Activated CD8-positive, alpha-beta memory T cell treated with anti-CD3 and anti-CD28 coated beads for 1 hour (primary cell): ENCODE measurements around the gene PLA2G4A.
"Not testable (repeated sequence)": the region's sequence is repeated elsewhere in the genome, so short reads cannot be mapped to it uniquely, and the experiment has no call there.

Source experiments
- DNase-seq, 2 donors: peaks; one replicate each; pipeline ENCODE4 v3.0.0-alpha.2; 2020; ENCODE audit warnings: low read depth in 1 of 2; ENCODE audit errors: extremely low read depth in 1 of 2

The PLA2G4A gene

DNA sequence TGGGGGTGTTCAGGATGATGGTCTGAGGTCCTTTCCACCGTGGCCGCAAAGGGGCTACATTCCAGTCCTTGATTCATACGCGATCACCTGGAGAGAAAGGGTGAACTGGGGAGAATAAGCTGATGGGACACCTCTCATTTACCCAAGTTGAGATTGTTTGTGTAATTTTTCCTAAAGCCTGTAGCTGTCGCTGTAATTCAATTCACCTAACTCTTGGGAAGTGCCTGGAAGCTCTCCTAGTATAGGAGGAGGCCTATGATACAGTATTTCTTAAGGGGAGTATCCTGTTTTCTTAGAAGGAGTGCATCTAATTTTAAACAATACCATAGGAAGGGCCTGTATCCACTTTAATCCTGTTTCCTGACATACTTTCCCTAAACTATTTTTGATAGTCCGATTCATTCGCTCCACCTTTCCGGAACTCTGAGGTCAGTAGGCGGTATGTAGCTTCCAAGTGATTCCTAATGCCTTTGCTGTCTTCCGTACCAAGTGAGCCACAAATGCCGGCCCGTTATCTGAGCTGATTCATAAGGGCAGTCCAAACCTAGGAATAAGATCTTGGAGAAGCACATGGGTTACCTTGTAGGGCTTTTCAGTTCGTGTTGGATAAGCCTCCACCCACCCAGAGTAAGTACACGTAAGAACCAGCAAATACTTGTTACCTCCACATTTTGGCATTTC, 88.5 kb downstream of the PLA2G4A start:
- DNase-seq, result not testable (repeated sequence)

DNA sequence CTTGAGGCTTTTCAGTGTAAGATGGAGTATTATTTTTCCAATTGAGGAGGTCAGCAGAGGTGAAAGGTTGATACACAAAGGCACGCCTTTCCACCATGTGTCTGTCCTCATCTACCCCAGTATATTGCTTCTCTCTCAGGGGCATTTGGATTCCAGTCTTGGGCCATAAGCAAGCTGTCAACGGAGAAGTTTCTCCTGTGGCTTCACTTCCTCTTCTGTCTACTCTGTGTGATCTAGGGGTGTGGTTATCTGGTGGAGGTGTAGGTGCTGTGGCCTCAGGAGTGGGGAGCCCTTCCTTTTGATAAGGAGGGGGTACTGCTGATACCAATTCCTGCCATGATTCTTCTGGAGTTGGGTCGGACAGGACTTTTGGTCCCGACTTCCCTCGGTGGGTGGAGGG, 92.6 kb downstream of the PLA2G4A start:
- DNase-seq, result not testable (repeated sequence)

DNA sequence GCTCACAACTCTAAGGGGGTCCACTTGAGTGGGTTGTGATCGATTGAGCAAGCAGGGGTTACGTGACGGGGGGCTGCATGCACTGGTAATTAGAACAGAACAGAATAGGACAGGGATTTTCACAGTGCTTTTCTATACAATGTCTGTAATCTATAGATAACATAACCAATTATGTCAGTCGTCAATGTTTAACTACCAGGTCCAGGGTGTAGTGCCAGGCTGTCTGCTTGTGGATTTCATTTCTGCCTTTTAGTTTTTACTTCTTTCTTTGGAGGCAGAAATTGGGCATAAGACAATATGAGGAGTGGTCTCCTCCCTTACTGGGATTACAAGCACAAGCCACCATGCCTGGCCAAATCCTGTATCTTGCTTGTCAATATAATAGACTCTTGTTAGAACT, 94.1 kb downstream of the PLA2G4A start:
- DNase-seq, result not testable (repeated sequence)

DNA sequence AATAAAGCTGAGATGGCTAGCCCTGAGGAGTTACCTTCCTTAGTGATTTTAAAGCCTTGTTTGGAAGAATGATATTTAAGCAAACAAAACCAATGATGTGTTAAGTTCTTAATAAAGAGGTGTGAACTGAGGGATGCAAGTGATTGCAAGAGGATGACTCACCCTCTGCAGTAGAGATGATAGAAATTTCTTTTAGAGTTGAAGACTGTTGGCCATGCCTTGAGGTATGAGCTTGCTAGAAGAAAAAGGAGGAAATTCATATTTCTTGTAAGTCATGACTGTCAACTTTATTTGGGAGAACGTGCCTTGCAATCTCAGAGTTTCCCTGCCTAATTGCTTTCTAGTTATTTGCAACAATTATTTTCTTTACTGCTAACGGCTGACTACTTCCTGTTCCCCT, 94.7 kb downstream of the PLA2G4A start:
- DNase-seq, result no peak

DNA sequence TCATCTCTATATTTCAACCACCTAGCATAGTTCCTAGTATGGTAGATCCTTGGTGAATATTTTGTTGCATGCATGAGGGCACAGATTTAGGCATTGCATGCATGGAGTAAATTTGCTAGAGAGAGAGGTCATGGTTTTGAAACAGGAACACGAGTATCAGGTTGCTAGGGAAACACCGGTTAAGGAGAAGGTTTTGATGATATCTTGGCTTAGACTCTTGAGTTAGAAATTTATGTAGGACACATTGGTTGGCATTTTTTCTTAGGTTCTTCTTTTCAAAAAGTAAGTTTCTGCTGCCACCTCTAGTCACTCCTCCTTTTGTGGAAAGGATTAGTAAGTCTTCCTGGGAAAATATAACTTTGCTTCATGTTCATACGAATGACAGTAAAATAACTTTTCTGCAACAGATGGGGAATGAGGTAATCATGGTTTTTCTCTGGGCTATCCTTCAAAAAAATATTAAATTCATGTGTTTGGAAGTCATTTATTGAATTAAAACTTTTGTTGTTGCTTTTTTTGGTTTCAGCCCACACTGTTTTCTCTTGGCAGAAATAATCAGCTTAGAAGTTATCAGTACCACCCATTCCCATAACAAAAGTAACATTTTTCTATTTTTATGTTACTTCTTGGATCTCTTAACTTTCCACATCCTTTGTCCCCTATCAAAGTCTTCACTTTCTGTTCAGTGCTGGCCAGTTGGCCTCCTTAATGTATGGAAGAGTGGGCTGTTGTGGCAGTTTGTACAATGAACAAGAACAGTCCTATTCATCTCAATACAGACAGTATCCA, 97.3 kb downstream of the PLA2G4A start:
- DNase-seq, result no peak

DNA sequence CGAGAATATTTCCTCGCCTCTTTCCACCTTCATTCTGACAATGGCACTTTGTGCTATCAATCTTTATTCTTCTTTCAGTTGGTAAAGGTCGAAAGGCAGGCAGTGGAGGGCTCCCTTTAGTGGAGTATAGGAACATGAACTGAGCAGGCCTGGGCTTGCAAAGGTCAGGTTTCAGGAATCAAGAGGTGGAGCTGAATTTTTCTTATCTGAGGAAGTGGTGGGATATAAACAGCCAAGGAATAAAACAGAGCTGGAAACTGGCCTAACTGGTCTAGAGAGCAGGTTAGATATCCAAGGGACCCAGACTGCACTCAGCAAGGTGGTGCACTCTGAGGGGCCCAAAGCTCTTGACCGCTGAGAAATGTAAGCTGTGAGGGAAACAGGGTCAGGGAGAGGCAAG, 99.1 kb downstream of the PLA2G4A start:
- DNase-seq, result no peak

DNA sequence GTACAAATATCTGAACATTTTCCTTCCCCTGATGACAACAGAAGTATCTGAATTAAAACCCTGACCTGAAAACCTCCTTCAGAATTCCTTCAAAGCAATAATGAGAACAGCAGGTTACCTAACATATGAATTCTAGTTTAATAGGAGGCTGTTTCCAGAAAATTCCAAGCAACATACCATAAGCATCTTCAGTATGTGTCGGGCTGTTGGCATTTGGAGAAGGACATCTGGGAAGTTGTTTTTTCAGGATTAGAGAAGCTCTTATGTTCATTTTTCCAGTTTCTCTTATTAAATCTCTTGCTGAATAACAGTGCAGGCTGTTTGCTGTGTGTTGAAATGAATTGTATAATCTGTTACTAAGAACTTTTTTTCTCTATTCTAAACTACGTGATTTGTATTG, 101.5 kb downstream of the PLA2G4A start:
- DNase-seq, result no peak

DNA sequence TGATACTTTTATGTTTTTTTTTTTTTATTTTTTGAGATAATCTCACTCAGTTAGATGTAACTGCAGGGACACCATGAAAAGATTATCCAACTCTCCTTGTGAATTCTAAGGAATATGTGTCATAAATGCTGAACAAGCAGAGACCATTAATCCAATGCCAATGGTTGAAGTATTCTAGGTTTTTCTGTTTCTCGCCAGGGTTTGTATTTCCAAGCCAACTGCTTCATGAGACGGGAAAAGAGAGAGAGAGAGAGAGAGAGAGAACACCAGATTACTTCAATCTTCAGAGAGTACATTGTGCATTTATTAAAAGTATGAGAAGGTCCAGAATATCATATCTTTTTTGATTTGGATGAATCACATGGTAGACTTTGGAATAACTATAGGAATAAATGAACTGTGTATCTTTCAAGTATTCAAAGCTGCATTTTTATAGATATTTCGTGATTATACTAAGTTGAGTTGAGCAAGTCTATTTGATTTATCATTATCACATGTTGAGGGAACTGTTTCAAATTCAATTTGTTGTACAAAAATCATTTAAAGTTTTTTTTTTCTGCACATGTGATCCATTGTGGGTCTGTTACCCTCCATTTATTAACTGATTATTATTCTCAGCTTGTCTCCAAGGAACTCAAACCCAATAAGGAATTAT, 108.4 kb downstream of the PLA2G4A start:
- no peak for DNase-seq

DNA sequence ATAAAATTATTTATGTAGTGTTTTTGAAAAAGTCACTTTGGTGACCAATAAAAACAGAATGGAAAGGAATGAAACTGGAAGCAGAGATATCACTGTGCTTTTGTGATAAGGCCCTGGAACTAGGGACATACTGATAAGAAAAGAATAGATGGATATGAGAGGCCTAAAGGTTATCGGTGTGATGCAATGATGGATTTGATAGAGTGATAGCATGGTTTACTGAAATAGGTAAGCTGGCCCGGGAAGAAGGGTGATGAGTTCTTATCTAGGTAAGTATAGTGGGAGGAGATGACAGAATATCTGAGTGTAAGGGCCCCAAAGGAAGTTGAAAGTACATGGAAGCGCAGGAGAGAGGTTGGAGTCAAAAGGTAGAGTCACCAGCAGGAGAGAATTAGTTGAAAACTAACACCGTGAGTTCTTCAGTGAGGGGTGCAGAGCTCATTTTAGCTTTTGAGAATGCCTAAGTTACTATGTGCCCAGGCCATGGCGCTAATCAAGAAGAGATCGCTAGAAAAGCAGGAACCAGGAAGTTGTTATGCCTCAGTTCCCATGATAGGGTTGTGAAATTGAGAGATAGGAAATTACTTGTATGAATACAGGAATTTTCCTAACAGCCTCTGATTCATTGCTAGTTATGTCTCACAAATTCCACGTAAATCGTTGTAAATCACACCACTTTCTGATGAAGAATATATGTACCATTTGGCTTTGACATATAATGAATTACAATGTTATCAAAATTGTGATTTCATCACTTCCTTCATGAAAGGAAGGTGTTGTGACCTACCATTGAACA, 115.3 kb downstream of the PLA2G4A start:
- DNase-seq, result no peak

DNA sequence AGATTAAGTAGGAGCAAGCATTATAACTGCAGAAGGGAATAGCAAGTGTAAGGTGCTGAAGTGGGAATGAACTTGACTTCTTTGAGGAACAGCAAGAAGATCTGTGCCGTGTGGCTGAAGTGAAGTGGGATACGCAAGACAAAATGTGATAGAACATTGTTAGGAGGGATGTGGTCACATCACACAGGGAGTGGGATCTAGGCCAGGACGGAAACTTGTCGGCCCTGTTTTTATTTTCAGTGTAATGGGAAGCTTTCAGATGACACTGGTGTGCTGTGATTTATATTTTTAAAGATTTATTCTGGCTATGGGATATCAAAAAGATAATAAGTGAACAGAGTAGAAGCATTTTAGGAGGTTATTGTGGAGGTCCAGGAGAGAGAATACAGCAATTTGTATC, 116.4 kb downstream of the PLA2G4A start:
- DNase-seq, result no peak

DNA sequence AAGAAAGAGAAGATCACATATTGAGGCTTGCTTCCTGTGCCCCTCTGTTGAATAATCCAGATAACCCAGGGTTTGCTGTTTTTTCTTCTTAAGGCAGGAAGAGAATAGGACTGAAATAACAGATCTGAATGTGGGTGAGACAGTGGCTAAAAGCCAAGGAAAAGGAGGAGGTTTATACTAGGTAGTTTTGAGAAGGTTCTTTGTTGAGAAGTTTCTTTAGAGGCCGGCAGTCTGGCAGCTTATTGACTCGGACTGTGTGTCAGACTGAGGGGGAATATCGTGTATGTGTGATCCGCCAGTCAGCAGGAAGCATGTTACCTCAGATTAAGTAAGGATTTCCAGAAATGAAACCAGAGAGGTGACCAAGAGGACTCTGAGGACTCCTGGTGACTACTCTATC, 119.8 kb downstream of the PLA2G4A start:
- no peak for DNase-seq

DNA sequence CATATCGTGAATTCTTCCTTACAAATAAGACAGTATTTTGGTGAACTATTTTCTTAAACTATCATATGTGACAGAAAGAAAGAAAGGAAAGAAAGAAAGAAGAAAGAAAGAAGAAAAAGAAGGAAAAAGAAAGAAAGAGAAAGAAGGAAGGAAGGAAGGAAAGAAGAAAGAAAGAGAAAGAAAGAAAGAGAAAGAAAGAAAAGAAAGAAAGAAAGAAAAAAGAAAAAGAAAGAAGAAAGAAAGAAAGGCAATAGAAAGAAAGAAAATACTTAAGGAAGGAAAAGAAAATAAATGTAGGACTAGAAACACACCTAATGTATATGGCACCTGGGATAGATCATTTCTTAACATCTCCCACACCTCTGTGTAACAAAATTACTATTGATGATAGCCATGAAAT, 120.4 kb downstream of the PLA2G4A start:
- DNase-seq, result no peak

DNA sequence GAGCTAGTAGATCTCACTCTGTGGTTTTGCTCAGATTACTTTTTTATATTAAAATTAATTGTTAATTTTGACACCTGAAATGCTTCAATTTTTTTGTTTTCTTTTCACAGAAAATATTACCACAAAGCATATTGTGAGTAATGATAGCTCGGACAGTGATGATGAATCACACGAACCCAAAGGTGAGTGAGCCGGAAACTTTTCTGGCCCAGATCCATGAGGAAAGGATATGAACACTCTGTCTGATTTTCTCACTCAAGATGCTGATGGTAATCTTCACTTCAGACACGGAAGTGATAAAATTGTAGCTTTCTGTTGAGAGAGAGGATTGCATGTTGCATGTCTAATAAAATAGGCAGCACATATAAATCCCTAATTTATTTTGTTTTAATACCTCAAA, 121.8 kb downstream of the PLA2G4A start:
- DNase-seq, result no peak

DNA sequence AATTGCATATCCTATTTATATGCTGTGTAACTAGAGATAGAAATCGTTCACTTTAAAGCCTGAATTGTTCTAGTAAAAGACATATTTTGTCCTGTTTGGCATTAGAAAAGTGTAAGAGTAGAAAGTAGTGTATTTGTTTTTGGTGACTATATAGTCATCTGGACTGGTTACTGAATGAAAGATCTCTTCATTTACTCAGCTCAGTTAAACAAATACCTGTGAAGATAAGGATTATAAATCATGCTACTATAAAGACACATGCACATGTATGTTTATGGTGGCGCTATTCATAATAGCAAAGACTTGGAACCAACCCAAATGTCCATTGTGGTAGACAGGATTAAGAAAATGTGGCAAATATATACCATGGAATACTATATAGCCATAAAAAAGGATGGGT, 125.1 kb downstream of the PLA2G4A start:
- no peak for DNase-seq

DNA sequence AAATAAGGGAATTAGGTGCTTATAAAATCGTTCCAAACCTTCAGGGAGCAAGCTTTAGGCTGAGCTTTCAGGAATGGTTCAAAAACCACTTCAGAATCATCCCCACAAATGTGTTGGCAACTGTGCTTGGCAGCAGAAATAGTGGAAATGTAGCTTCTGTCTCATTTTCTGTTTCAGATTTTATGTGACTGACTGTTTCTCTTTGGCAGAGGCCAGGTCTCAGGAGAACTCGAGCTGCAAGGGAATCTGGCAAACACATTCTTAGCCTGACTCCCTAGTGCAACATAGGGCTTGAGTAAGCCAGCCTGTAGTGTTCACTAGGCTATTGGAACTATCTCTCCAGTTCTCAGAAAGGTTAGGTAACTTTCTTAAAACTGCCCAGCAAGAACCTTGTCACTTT, 128.6 kb downstream of the PLA2G4A start:
- no peak for DNase-seq

DNA sequence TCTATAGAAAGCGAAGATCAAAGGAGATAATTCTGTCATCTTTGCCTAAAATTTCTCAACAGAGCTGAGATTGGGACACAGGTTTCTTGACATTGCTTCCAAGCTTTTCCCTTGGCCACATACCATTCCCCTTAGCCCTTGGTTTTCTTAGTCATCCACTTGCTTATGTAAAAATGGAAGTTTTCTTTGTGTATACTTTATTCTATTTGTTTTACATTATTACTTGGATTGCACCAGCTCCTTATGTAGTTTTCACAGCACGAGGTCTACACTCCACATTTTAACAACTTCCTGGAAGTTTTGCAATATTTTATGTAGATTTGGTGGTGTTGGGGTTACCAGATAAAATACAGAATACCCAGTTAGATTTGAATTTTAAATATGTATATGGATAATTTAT, 129.8 kb downstream of the PLA2G4A start:
- no peak for DNase-seq

DNA sequence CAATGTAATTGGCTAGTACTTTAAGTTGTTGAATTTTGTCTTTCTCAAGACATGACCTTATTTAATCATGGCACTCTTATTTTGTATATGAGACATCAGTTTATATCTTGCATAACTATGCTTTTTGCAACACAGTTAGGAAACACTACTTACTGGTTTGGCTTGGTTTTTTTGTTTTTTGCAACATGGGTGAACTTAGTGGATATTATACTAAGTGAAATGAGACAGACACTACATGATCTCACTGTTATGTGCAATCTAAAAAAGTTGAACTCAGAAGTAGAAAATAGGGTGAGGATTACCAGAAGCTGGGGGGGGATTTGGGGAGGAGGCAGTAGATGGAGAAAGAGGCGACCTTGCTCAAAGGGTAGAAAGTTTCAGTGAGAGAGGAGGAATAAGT, 132.1 kb downstream of the PLA2G4A start:
- no peak for DNase-seq

DNA sequence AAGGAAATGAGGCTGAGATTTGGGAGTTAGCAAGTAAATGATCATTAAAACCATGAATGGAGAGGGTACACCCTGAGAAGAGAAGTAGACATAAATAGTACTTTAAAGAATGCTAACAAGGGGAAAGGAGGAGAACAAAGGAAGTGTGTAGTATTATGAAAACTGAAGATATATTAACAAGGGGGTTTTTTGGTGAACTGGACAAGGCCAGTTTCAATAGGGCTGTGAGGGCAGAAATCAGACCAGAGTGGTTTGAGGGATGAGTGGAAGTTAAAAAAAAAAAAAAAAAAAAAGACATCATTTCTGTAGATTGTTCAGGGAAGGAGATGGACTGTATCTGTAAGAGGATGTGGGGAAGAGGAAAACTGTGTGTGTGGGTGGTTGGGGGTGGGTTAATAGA, 137.1 kb downstream of the PLA2G4A start:
- no peak for DNase-seq

DNA sequence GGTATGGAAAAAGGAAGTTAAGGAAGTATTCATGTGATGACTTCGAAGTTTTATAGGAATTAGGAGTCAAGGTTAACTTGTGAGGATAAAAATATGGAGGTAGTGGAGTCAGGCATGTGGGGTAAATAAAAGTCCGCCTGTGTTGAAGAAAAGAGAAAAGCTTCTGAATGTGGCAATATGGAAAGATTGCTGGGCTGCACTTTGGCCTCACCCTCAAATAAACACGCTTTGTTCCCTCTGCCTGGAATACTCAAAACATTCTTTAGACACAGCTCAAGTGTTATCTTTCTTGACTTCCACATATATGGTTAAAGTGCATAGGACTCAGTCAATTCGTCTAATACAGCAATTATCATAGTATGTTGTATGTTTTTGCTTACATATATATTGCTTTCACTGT, 137.7 kb downstream of the PLA2G4A start:
- DNase-seq, result no peak

DNA sequence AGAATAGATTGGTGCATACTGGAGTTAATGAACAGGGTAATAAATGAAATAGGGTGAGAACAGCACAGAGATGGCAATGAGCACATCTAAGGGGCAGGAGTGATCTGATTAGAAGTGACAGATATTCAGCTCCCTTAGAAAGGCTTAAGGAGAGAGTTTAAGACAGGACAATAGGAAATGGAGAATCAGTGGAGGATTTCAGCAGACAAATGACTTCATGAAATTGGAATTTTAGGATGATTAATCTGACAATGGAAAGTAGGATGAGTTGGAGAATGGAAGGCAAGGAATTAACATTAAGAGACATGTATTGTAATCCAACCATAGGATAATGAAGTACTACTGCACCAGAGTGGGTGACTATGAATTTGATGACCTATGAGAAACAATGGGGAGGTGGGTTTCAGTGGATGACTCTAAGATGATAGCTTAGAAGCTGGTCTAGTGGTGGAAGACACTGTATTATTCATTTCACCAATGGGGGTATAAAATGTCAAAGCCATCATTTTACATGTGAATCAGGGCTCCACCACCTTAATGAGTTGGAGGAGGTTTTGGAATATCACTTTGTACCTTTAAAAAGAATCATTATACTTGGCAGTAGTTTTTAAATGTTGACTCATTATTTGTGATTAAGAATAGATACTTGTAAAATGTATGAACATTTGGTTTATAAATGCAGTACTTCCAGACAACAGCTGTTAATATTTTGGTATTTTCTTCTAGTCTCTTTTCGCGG, 139.1 kb downstream of the PLA2G4A start:
- no peak for DNase-seq

DNA sequence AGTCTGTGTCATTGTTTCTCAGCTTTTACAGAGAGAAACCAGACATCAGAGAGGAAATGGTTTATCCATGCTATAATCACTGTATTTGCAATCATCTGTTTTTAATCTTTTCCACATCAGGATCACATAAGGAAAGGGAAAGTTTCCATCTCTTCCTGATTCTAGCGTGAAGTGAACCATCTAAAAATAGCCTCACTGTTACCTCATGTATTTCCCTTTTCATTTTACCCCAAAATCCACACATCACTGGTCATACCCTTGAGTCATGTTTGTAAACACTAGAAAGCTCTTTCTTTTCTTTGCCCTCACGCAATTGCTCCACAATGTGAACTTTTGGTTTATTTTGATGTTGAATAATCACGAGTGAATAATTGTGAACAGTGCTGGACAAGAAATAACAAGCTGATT, 146.0 kb downstream of the PLA2G4A start:
- no peak for DNase-seq
